NCI-H526 treated with DMSO at 0.1 percent for 48 hours (cell line): ENCODE data around the gene ZFAND3.

Experiments used
- DNase-seq: peaks from one replicate; lab custom pipeline; 2025; lab: John Stamatoyannopoulos, UW

ZFAND3 gene

GRCh38 chr6:38187325-38187724, 367.8 kb downstream of the ZFAND3 start:
- DNase-seq = no peak

DNA sequence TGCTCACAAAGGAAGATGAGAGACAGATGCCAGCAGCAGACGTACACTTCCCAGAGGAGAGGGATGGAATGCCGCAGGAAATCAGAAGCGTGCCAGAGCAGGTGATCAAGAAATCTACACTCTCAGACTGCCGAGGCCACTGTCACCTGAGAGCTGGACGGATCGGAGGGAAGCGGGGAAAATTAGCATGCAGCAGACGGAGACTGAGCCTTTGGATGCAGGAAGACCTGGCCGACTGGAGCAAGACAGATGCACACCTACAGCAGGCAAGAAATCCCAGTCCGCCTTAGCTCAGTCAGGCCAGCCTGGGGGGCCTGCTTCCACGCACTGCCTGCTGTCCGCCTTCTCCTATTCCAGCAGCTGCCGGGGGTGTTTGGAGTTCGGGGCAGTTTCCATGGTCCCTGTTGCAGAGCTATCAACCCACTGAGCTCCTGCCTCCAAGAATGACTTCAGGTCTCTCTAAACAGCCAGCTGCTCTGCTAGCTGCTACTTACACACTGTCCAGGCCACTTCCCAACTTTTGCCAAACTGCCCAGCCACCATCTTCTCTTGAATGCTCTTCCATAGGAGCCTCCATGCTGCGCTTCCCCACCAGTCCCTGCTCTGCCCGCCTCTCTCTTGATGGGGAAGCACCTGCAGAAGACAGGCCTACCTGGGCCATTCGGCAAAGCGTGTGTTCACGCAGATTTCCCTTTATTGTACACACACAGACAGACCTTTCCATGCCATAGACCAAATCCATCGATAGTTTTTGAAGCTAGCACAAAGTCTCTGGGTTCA, 368.5 kb downstream of the ZFAND3 start:
- DNase-seq = no peak

GRCh38 chr6:38188677-38189335, 369.3 kb downstream of the ZFAND3 start:
- DNase-seq = no peak

DNA sequence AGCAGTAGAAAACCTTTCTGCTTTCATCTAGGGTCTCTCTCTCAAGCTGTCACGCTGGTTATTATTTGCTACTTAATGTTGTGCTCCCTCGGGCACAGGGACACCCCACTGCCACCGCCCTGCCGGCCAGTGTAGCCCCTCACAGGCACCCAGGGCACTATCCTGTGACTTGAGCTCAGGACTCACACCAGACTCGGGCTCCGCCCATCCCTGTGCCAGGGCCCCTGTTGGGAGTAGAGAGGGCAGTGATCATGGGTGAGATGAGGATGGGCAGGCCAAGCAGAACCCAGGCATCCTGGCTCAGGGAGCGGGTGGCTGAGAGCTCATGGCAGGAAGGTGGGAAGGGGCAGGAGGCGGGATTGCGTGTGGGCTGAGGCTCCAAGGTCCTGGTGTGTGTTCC, 371.9 kb downstream of the ZFAND3 start:
- DNase-seq = no peak

- no peak for DNase-seq
Observed at GRCh38 chr6:38192011-38192410, 372.5 kb downstream of the ZFAND3 start.

- DNase-seq = no peak
Observed at GRCh38 chr6:38192487-38192886, 373.0 kb downstream of the ZFAND3 start.

DNA sequence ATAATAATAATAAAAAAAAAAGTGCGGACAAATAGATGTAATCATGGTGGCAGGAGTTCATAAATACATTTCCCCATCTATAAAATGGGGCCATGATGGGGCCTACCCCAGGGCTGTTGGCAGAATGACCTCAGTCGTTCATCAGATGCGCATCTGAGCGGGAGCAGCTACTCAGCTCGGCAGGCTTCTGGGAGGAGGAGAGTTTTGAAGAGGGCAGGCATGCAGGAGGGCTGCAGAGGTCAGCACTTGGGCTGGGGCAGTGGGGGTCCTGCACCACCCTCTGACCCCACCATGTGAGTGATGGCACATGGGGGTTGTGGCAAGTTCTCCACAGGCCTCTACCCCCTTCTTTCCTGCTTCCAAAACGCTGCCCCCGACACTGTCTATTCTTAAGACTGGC, 373.5 kb downstream of the ZFAND3 start:
- no peak for DNase-seq

- DNase-seq = no peak
Observed at GRCh38 chr6:38193481-38194281, 374.2 kb downstream of the ZFAND3 start.

DNA sequence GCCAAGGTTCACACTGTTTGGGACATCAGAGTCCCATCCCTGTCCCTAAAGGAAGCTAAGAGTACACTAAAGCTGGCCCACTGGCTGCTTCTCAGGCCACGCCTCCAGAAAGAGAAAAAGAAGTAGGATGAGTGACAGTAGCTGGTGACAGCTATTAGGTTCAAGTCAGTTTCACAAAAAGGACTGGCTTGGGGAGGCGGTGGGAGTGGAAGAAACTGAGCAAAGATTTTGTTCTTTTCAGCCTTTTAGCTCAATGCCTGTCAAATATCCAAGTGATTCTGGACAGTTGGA, 374.7 kb downstream of the ZFAND3 start:
- DNase-seq = no peak

DNA sequence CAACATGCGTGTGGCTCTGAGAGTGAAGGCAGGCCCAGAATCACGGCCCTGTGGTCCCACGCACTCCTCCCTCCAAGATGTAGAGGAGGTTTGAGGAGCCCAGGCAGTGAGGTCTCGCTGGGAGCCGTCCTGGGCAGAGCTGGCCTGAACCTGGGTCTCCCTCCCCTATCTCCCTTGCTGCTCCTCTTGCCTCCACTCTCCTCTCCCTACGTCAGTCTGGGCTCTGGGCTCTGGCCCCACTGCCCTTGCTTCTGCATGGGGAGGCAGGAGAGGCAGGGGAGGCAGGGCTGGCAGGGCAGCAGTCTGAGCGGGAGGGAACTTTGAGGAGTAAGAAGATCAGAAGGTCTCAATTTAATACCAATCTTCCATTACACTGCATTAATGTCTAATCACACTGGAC, 375.1 kb downstream of the ZFAND3 start:
- DNase-seq = no peak

DNA sequence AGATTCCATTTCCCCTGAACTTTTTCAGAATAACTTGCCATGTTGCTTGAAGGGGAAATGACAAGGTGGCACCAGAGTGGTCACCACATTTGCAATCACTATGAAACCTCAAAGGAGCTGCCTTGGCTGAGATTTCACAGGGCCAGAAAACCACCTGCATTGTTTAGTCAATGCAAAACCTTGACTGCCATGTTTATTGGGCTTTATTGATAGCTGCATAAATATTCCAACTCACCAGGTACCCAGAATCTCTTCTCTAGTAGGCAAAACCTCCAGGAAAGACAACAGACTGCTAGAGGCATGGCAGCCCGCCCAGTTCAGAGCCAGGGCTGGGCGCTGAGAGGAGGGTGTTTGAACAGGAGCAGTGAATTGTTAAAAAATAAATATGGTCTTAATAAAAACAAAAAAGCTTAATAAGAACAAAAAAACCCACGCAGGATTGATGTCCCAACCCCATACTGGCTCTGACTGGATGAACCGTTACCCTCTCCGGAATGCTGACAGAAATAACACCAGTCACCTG, 375.6 kb downstream of the ZFAND3 start:
- DNase-seq = no peak

DNA sequence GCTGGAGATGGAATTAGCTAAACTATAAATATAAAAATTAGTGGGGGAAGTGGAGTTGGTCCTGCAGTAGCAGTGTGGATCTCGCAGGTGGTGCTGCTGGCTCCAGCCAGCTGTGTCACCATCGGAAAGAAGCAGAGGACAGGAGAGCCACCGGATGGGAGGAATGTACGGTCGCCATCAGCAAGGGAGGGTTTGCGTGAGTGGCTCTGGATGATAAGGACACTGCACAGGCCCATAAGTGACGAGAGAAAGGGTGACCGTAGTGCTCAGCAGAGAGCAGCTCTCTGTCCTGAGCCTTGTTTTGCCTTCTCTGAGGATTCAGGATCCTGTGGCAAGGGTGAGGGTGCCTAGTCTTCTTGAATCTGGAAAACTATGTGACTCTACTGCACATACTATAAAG, 378.7 kb downstream of the ZFAND3 start:
- DNase-seq = no peak
